ENCODE results near the gene RGS16. TPM values are rescaled to one million over a fixed set of nuclear protein-coding genes. Genes with fewer than 3 reads are reported as not detected.
"Not testable (repeated sequence)": the region's sequence is repeated elsewhere in the genome, so short reads cannot be mapped to it uniquely, and the experiment has no call there.

Gene RGS16
- total RNA-seq, 3 donors from 2014 or later: 38.8 to 62.8 (median 53.6) TPM

DNA sequence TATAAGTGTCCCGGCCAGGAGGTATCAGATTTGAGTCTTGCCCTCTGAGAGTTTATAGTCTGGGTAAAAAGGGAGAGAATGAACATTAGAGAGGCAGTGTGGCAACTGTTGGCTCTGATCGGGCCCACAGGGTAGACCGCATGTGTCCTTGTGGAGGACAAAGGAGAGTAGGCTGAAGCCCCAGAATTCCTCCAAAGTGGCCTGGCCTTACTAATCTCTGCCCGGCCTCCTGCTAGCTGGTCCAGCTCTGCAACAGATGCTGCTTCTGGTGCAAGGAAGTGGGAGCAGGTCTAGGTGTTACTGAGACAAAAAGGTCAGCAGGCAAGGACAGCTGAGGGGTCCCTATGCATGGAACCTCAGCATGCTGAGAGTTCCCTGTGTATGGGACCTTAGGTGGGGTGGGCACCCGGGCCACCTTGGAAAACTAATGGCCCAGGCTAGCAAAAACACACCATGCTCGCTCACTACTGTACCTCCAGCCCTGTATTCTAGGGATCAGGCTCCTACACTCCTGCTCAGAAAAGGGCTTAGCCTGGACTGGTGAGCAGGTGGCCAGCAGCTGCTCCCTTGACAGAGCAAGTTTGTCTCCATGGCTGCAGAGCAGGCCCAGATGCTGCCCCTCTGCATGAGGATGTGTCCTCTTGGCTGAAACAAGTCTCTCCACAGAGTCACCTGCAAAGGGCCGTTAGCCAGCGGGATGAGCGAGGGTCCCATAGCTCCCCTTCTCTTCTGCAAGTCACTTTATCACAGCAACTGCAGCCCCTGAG, 30.3 kb upstream of the RGS16 start:
- Mint-ChIP-seq H3K4me3 (no peak overlapping the region), H3K27me3 (ENCODE audit: low read depth) (no peaks in the 10 kb centered on the region), H3K36me3 (ENCODE audit: insufficient read depth) (no peaks in the 10 kb centered on the region), H3K9me3 (no peaks in the 10 kb centered on the region), H3K4me1 (ENCODE audit: low read depth) (peaks cover 33% of the 10 kb centered on the region)
- DNase-seq (no peak), ATAC-seq (no peak)

DNA sequence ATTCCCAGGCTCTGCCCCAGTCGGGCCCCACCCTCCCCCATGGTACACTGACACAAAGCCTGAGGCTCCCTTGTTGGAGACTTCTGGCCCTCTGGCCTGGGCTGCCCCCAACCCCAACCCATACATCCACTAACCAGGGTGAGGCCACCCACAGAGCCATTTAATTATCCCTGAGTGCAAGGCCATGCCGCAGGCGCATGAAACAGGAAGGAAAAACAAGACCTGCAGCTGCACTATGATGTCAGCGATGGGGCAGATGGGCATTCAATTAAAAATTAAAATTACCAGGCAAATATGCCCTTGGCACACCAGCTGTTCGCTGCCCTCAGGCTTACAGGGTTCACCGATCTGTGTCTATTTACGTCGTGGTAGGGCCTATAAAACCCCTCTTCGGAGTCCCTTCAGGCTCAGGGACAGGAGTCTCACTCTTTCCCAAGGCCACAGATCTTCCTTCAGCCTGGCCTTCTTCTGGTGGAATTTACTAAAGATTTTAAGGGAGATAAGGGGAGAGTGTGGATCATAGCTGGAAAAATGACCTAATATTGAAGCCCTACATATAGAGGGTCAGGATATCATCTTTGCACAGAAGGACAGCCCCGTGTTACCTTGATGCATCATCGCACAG, 29.6 kb upstream of the RGS16 start:
- no peaks in the 10 kb centered on the region for H3K27me3 Mint-ChIP-seq (ENCODE audit: low read depth)
- peaks cover 40% of the 10 kb centered on the region for H3K4me1 Mint-ChIP-seq (ENCODE audit: low read depth)
- H3K36me3 Mint-ChIP-seq (ENCODE audit: insufficient read depth): no peaks in the 10 kb centered on the region
- no peak overlapping the region for H3K4me3 Mint-ChIP-seq
- no peaks in the 10 kb centered on the region for H3K9me3 Mint-ChIP-seq
- no peak for DNase-seq
- ATAC-seq: no peak

DNA sequence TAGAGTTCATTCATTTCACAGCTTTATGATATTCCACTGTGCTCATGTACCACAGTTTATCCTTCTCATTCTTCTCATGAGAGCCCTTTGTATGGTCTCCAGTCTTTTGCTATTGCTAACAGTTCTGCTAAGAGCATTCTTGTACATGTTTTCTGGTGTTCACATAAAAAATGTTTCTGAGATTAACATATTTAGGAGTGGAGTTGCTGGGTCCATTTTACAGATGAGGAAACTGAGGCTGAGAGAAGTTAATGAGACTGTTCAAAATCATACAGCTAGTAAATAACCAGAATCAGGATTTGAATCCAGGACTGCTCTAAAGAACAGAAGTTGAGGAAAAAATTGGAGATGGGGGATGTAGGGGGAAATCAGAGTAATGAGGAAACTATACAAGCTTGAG, 28.8 kb upstream of the RGS16 start:
- Mint-ChIP-seq H3K9me3 (no peaks in the 10 kb centered on the region), H3K36me3 (ENCODE audit: insufficient read depth) (no peaks in the 10 kb centered on the region), H3K27me3 (ENCODE audit: low read depth) (no peaks in the 10 kb centered on the region), H3K4me1 (ENCODE audit: low read depth) (peaks cover 42% of the 10 kb centered on the region), H3K4me3 (no peak overlapping the region)
- DNase-seq (no peak), ATAC-seq (no peak)

DNA sequence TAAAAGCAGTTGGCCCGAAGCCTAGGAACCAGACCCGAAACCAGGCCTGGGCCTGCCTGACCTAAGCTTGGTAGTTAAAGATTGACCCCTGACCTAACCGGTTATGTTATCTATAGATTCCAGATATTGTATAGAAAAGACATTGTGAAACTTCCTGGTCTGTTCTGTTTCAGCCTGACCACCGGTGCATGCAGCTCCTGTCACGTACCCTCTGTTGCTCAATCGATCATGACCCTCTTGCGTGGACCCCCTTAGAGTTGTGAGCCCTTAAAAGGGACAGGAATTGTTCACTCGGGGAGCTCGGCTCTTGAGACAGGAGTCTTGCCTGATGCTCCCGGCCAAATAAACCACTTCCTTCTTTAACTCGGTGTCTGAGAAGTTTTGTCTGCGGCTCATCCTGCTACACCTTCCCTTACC, 28.3 kb upstream of the RGS16 start:
- Mint-ChIP-seq H3K4me1 (ENCODE audit: low read depth) (peaks cover 42% of the 10 kb centered on the region), H3K4me3 (peak overlapping the region; percentile 49)
- H3K27me3 Mint-ChIP-seq (ENCODE audit: low read depth); H3K36me3 Mint-ChIP-seq (ENCODE audit: insufficient read depth); ATAC-seq; H3K9me3 Mint-ChIP-seq; DNase-seq: not testable (repeated sequence)

DNA sequence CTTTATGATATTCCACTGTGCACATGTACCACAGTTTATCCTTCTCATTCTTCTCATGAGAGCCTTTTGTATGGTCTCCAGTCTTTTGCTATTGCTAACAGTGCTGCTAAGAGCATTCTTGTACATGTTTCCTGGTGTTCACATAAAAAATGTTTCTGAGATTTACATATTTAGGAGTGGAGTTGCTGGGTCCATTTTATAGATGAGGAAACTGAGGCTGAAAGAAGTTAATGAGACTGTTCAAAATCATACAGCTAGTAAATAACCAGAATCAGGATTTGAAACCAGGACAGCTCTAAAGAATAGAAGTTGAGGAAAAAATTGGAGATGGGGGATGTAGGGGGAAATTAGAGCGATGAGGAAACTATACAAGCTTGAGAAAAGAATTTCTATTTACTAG, 27.8 kb upstream of the RGS16 start:
- Mint-ChIP-seq H3K36me3 (ENCODE audit: insufficient read depth) (no peaks in the 10 kb centered on the region), H3K27me3 (ENCODE audit: low read depth) (peaks cover 4% of the 10 kb centered on the region), H3K4me3 (no peak overlapping the region), H3K9me3 (no peaks in the 10 kb centered on the region), H3K4me1 (ENCODE audit: low read depth) (peaks cover 44% of the 10 kb centered on the region)
- DNase-seq: no peak
- no peak for ATAC-seq

DNA sequence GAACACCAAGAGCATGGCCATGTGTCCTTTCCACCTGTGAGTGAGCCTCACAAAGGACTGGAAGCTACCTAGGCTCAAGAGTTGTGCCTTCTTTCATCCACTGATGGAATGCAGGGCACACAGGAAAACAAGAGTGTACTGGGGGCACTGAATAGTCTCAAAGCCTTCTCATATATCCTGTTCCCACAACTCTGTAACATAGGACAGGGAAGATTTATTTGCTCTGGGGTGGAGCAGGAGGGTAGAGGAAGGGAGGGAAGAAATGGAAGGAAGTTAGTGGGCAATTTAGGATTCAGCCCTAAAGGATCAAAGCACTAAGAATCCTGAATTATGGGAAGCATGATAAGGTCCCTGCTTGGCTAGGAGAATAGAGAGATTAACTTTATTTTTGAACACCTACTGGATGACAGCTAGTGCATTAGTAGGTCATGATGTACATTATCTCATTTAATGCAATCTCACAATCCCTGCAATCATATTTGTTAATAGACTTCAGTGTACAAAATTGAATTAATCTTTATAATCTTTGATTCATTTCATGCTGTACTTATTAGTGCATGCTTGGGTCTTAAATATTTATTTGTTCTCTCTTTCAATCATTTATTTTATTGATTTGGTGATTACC, 27.0 kb upstream of the RGS16 start:
- peaks cover 51% of the 10 kb centered on the region for H3K4me1 Mint-ChIP-seq (ENCODE audit: low read depth)
- no peak for DNase-seq
- no peaks in the 10 kb centered on the region for H3K9me3 Mint-ChIP-seq
- no peak for ATAC-seq
- no peak overlapping the region for H3K4me3 Mint-ChIP-seq
- H3K27me3 Mint-ChIP-seq (ENCODE audit: low read depth): peaks cover 4% of the 10 kb centered on the region
- H3K36me3 Mint-ChIP-seq (ENCODE audit: insufficient read depth): no peaks in the 10 kb centered on the region

DNA sequence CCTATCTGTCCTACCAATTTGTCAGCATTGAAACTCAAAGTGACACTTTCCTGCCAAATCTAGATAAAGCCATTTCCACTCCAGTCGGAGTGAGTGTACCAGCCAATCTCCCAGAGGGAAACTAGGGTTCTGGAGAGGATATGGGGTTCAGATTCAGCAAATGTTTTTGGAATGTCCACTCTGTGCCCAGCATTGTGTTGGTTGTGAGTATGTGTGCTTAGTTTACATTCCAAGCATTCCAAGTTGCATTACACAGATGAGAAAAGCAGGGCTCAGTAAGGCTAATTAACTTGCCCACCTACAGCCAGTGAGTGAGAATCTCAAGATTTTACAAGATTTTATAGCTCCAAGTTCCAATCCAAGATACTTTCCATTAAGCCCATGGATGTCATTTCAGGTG, 26.4 kb upstream of the RGS16 start:
- ATAC-seq: no peak
- Mint-ChIP-seq H3K9me3 (no peaks in the 10 kb centered on the region), H3K36me3 (ENCODE audit: insufficient read depth) (no peaks in the 10 kb centered on the region), H3K4me1 (ENCODE audit: low read depth) (peaks cover 57% of the 10 kb centered on the region), H3K27me3 (ENCODE audit: low read depth) (peaks cover 4% of the 10 kb centered on the region), H3K4me3 (peak overlapping the region; percentile 46)
- DNase-seq: no peak

DNA sequence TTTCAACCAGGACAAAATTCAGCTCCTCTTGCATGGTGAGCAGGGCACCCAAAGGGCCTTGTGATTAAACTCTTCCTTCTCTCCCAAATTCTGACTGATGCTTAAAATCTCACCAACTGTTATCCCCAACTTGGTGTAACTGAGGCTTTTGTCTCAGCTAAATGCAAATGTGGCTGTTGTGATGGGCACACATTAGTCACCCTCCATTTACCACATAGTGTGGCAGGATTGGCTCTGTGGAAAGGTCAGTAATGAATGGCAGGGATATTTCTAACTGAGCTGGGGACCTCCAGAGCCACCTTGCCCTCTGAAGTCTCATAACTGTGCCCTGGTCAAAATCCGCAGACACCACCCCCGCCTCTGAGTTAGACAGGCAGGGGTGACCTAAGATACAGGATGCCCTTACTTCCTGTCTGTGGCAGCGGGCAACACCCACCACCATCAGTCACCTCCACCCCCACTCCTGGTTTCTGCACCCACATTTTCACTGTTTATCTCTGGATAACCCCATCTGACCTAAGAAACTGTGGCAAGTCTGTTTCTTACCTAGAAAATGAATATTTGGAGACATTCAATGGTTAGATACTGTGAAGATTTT, 25.4 kb upstream of the RGS16 start:
- Mint-ChIP-seq H3K27me3 (ENCODE audit: low read depth) (peaks cover 4% of the 10 kb centered on the region), H3K4me3 (peak overlapping the region; percentile 2), H3K4me1 (ENCODE audit: low read depth) (peaks cover 67% of the 10 kb centered on the region), H3K9me3 (no peaks in the 10 kb centered on the region), H3K36me3 (ENCODE audit: insufficient read depth) (no peaks in the 10 kb centered on the region)
- peak; percentile 65 for DNase-seq
- peak; percentile 87 to 93 for ATAC-seq

DNA sequence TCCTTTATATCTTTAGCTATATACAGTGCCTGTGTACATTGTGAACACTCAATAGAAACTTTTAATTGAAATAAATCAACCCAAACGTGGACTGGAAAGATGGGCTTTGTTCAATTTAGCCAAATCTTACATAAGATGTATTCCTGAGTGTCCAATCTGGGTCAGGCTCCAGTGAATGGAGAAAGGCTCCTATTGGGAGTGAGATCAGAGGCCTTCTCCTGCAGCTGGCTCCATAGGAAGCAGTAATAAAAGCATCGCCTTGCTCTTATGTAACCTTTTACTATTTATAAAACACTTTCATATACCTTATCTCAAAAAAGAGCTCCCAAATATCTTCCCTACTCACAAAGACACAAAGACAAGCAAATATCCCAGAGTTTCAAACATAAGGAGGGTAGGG, 24.9 kb upstream of the RGS16 start:
- Mint-ChIP-seq H3K4me3 (peak overlapping the region; percentile 2), H3K27me3 (ENCODE audit: low read depth) (peaks cover 4% of the 10 kb centered on the region), H3K4me1 (ENCODE audit: low read depth) (peaks cover 71% of the 10 kb centered on the region), H3K36me3 (ENCODE audit: insufficient read depth) (no peaks in the 10 kb centered on the region), H3K9me3 (no peaks in the 10 kb centered on the region)
- DNase-seq (no peak), ATAC-seq (no peak)

DNA sequence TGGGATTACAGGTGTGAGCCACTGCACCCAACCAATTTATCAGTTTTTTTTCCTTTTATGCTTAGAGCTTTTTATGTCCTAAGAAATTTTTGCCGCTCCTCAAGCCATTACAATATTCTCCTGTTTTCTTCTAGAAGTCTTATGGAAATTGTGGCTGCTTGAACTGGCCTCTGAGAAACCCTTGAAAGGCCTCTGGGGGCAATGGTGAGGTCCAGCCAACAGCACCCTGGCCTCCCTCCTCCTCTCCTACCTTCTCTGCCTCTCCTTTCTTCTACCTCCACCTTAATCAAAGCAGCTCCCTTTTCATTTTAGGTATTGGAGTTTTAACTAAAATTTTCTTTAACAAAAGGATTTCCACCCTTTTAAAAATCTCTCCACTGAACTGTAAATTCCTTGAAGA, 24.5 kb upstream of the RGS16 start:
- Mint-ChIP-seq H3K4me1 (ENCODE audit: low read depth) (peaks cover 70% of the 10 kb centered on the region), H3K36me3 (ENCODE audit: insufficient read depth) (no peaks in the 10 kb centered on the region), H3K4me3 (no peak overlapping the region), H3K27me3 (ENCODE audit: low read depth) (peaks cover 4% of the 10 kb centered on the region), H3K9me3 (no peaks in the 10 kb centered on the region)
- DNase-seq (no peak), ATAC-seq (no peak)

DNA sequence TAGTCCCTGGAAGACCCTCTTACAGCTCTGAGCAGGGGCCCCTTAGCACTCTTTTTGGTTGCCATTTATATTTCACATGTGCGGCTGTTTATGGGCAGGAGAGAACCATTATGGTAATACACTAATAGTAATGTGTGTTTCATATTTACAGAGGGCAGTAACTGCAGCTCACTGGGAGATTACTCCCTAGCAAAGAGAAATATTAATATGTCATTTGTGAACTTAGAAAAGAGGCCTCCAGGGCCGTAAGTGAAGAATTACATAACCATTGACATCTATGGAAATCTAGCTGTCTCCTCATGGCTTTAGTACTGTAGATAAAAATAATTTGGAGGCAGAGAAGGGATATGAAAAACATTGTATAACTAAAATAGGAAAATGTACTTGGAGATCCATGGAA, 23.4 kb upstream of the RGS16 start:
- Mint-ChIP-seq H3K36me3 (ENCODE audit: insufficient read depth) (no peaks in the 10 kb centered on the region), H3K4me3 (no peak overlapping the region), H3K27me3 (ENCODE audit: low read depth) (peaks cover 4% of the 10 kb centered on the region), H3K4me1 (ENCODE audit: low read depth) (peaks cover 74% of the 10 kb centered on the region), H3K9me3 (no peaks in the 10 kb centered on the region)
- DNase-seq: no peak
- ATAC-seq: no peak

DNA sequence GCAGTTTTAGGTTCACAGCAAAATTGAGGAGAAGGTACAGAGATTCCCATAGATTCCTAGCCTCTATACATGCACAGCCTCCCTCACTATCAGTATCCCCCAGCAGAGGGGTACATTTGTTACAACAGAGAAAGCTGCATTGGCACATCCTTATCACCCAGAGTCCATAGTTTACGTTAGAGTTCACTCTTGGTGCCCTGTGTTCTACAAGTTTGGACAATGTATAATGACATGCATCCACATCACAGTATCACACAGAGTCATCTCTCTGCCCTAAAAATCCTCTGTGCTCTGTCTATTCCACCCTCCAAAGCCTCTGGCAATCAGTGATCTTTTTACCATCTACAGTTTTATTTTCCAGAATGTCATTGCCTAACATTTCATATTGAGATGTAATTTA, 22.3 kb upstream of the RGS16 start:
- no peaks in the 10 kb centered on the region for H3K36me3 Mint-ChIP-seq (ENCODE audit: insufficient read depth)

DNA sequence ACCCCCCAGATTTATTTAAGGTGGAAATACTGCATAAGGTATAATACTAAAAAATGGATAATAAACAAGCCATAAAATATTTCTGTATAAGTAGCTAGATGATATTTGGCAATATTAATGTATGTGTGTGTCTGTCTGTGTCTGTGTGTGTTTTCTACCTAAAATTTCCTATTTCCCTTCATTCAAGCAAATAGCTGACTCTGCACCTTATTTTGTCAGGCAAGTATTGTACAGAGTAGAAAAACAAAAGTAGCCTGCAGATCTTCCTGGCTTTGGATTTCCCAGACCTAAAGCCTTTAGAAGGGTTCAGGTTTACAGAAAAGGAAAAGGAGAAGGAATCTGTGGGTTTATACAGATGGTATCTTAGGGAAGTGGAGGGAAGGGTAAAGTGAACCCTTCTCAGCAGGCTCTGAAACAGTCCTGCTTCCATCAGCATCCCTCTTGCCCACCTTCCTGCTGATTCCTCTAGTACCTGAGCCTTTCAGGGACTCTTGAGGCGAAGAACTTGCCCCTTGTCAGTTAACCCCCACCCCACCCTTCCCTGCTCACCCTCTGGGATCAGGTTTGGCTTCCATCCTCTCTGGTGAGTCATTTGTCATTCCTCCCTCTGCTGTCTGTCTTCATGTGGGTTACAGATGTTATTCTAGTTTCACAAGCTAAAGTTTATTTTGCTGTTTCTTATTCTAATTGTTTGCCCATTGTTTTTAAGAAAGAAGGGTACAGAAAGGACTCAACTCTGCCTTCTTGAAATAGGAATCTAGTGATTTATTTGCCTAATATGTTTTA, 21.7 kb upstream of the RGS16 start:
- ATAC-seq (no peak), DNase-seq (no peak)
- peaks cover 74% of the 10 kb centered on the region for H3K4me1 Mint-ChIP-seq (ENCODE audit: low read depth)
- peaks cover 4% of the 10 kb centered on the region for H3K27me3 Mint-ChIP-seq (ENCODE audit: low read depth)
- peaks cover 4% of the 10 kb centered on the region for H3K9me3 Mint-ChIP-seq
- H3K36me3 Mint-ChIP-seq (ENCODE audit: insufficient read depth): no peaks in the 10 kb centered on the region
- no peak overlapping the region for H3K4me3 Mint-ChIP-seq

More for the DNA sequence above, 22.3 kb upstream of the RGS16 start:
- H3K4me1 Mint-ChIP-seq (ENCODE audit: low read depth): peaks cover 72% of the 10 kb centered on the region
- DNase-seq (no peak), ATAC-seq (no peak)
- no peaks in the 10 kb centered on the region for H3K9me3 Mint-ChIP-seq
- H3K4me3 Mint-ChIP-seq: no peak overlapping the region
- peaks cover 4% of the 10 kb centered on the region for H3K27me3 Mint-ChIP-seq (ENCODE audit: low read depth)

DNA sequence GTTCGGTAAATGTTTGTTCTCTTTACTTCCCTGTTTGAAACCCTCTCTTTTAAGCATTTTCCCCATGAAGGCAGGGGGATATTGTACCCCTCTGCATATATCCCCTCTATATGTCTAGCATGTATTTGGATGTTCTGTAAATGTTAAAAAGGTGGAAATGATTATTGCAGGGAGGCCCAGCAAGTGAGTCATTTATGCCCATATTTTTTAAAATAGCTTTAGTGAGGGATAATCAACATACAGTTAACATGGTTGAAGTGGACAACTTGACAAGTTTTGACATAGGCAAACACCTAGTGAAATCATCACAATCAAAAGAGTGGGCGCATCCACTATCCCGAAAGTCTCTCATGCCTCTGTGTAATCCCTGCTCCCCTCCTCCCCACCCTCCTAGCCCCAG, 20.8 kb upstream of the RGS16 start:
- no peaks in the 10 kb centered on the region for H3K36me3 Mint-ChIP-seq (ENCODE audit: insufficient read depth)
- H3K27me3 Mint-ChIP-seq (ENCODE audit: low read depth): peaks cover 4% of the 10 kb centered on the region
- DNase-seq (no peak), ATAC-seq (no peak)
- peaks cover 9% of the 10 kb centered on the region for H3K9me3 Mint-ChIP-seq
- H3K4me1 Mint-ChIP-seq (ENCODE audit: low read depth): peaks cover 69% of the 10 kb centered on the region
- no peak overlapping the region for H3K4me3 Mint-ChIP-seq
